Gastroesophageal sphincter (tissue), 4 donors: ENCODE data around the gene RREB1. TPM values are rescaled to one million over a fixed set of nuclear protein-coding genes. Genes with fewer than 3 reads are reported as not detected.

Experiments
- ATAC-seq: fragments of 150-250 bp; one replicate; pipeline ENCODE4 v1.9.1; 2016; ENCODE audit warnings: mild to moderate bottlenecking, moderate library complexity
- H3K27ac ChIP-seq, 4 donors: fragments of 200-600 bp; sonication (generic) in 3 of 4; 1 replicate in 3 of 4; 2 replicates in 1 of 4; pipeline ENCODE4 v1.5.1; 2016 to 2019
- H3K27me3 ChIP-seq: fragments of 200-600 bp; sonication (generic); one replicate; pipeline ENCODE4 v1.5.1; 2019
- H3K36me3 ChIP-seq, 2 donors: fragments of 200-600 bp; sonication (generic); one replicate each; pipeline ENCODE4 v1.5.1; 2019; ENCODE audit warnings: control low read depth in 1 of 2
- H3K4me1 ChIP-seq, 3 donors: fragments of 200-600 bp; sonication (generic); 1 replicate in 2 of 3; 2 replicates in 1 of 3; pipeline ENCODE4 v1.5.1; 2016 to 2019; ENCODE audit warnings: control low read depth in 2 of 3
- H3K4me3 ChIP-seq, 2 donors: fragments of 200-600 bp; sonication (generic); one replicate each; pipeline ENCODE4 v1.5.1; 2019; ENCODE audit warnings: mild to moderate bottlenecking in 1 of 2, moderate library complexity in 1 of 2
- H3K9me3 ChIP-seq, 3 donors: fragments of 200-600 bp; sonication (generic); one replicate each; pipeline ENCODE4 v1.5.1; 2017 to 2019; ENCODE audit warnings: control low read depth in 2 of 3
- CTCF ChIP-seq, 4 experiments: fragments of 200-600 bp in 2 of 4; fragments of 450-650 bp in 2 of 4; sonication (generic) in 1 of 4; IDR thresholded peaks; one replicate each; pipeline ENCODE4 v1.5.1; 2017 to 2019; ENCODE audit warnings: antibody characterized with exemption in 4 of 4, mild to moderate bottlenecking in 2 of 4, moderate library complexity in 2 of 4
- EP300 ChIP-seq: sonication (generic); formaldehyde crosslinking; IDR thresholded peaks from one replicate; pipeline ENCODE4 v1.6.1; 2017; ENCODE audit warnings: antibody characterized with exemption, mild to moderate bottlenecking
- POLR2A ChIP-seq, 2 donors: fragments of 450-650 bp; IDR thresholded peaks; one replicate each; pipeline ENCODE4 v1.6.1; 2017; ENCODE audit warnings: antibody characterized with exemption in 2 of 2, mild to moderate bottlenecking in 2 of 2, moderate library complexity in 1 of 2
- POLR2AphosphoS5 ChIP-seq: sonication (generic); formaldehyde crosslinking; IDR thresholded peaks from one replicate; pipeline ENCODE4 v1.6.1; 2017; ENCODE audit warnings: antibody characterized with exemption
- WGBS, 2 donors: methylation state at CpG; one replicate each; pipeline ENCODE4 v1.1.5; 2018; ENCODE audit warnings: low coverage in 1 of 2; 5-methylcytosine and 5-hydroxymethylcytosine counted together
- total RNA-seq, 4 donors: library from RNA; depleted of rRNA; stranded (reverse); fragments of >200 nt; gene quantifications; one replicate each; pipeline ENCODE4 v1.1.0, GENCODE V29; 2016

The RREB1 gene
- total RNA-seq, 4 donors from 2014 or later, result 20.3 to 40.8 (median 28.1) TPM

DNA sequence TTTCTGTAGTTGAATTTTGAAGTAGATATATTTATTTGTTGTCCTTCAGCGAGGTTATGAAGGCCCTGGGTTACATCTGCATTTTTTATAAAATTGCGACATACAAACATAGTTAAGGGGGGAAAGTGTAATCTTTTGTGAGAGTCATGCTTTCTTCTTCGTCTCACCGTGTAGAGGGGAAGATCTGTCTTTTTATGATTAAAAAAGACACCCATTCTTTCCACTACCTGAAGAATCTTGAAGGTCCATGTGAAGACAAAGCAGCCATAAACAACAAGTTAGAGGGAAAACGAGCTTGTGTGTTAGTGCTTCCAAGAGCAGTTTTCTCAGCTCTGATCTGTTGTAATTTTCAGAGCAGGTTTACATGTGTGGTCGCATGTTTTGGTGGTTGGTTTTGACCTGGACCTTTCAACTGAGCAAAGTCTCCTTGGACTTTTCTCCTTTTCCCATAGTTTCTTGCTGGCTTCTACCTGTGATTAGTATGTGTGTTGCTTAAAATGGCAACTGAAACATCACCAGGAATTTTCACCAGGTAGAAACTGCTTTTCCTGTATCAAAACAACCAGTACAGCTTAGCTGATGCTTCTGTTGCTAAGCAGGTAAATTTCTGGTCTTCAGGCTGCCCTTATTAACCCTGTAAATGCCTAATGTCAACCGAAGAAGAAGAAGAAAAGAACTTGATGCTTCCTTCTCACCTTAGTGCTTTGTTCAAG lies 37.3 kb downstream of the RREB1 start:
- Histone ChIP-seq H3K4me1 (peaks cover 23 to 91% (median 38%) of the 10 kb centered on the region in 3 donors), H3K9me3 (no peaks in the 10 kb centered on the region), H3K27me3 (no peaks in the 10 kb centered on the region), H3K36me3 (no peaks in the 10 kb centered on the region), H3K27ac (peak overlapping the region; percentile 55 to 97 (median 92)), H3K4me3 (no peak overlapping the region)
- 41 to 67% methylated on average over 6 to 7 of the region's 7 CpGs for WGBS, 2 donors
- no peak for TF ChIP-seq POLR2A (IDR thresholded peaks at IDR 0.05)
- no peak for TF ChIP-seq EP300
- TF ChIP-seq CTCF (IDR thresholded peaks at IDR 0.05), result no peak
- TF ChIP-seq POLR2AphosphoS5, result no peak
- no peak for ATAC-seq

DNA sequence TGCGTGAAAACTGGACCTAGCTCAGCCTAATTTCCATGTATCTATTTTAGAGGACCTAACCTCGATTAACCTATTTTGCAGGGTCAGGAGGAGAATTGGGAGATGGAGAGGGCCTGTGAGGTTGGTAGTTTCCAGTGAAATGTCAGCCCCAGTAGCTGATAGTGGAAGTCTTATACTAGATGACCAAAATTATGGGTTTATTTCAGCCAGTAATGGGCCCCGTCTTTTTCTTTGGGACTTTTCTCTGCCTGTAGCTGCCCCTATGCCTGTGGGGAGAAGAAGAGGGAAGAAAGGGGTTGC lies 37.8 kb downstream of the RREB1 start:
- Histone ChIP-seq H3K9me3 (no peaks in the 10 kb centered on the region), H3K27ac (peak overlapping the region; percentile 55 to 97 (median 92)), H3K4me3 (no peak overlapping the region), H3K4me1 (peaks cover 23 to 87% (median 40%) of the 10 kb centered on the region in 3 donors), H3K27me3 (no peaks in the 10 kb centered on the region), H3K36me3 (no peaks in the 10 kb centered on the region)
- ATAC-seq, result no peak
- 67 to 71% methylated on average over 3 of the region's 3 CpGs for WGBS, 2 donors
- no peak for TF ChIP-seq EP300
- no peak for TF ChIP-seq POLR2A (IDR thresholded peaks at IDR 0.05)
- TF ChIP-seq CTCF (IDR thresholded peaks at IDR 0.05), result no peak
- TF ChIP-seq POLR2AphosphoS5, result no peak

DNA sequence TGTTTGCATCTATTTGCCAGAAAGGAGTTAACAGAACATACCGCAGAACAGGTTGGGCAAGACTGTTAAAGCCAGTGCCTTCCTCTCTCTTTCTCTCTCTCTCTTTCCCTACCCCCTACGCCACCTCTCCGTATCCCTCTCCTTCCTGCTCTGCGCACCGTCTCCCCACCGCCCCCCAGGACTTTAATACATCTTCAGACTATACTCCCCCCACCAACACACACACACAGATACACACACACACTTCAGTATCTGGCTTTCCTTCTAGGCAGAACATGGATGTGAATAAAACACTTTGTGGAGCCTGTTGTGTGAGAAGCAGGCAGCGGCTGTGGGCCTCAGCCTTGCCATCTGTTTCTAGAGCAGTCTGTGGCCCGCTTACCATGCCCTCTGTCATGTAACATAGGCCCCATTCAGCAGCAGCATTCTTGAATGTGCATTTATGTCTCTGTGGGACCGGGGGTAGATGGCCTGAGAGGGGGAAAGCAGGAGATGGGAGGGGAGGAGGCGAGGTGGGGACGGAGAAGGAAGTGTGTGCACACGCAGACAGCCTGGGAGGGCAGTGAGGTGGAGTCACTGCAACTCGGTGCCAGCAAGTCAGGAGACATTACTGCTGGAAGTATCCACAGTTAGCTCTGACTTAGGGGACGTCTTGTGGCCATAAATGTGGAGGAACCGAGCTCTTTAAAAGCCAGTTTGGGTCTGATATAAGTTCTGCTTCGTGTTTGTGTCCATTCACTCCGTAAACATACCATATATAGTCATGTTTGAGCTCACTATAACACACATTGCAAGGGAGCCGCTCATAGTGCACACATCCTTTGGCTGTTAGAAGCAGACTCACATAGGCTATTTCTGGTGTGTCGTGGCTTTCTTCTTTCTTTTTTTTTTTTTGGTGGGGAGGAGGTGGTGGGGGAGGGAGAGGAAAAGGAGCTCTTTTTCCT lies 38.4 kb downstream of the RREB1 start:
- Histone ChIP-seq H3K36me3 (no peaks in the 10 kb centered on the region), H3K27me3 (no peaks in the 10 kb centered on the region), H3K27ac (peak overlapping the region; percentile 55 to 97 (median 92)), H3K4me3 (peak overlapping the region in 1 of 2 donors; percentile 4), H3K4me1 (peaks cover 23 to 91% (median 42%) of the 10 kb centered on the region in 3 donors), H3K9me3 (no peaks in the 10 kb centered on the region)
- no peak for TF ChIP-seq CTCF (IDR thresholded peaks at IDR 0.05)
- TF ChIP-seq POLR2A (IDR thresholded peaks at IDR 0.05), result no peak
- no peak for TF ChIP-seq EP300
- peak; percentile 16 for TF ChIP-seq POLR2AphosphoS5
- ATAC-seq, result peak; percentile 66
- WGBS, 2 donors, result 29 to 35% methylated on average over 13 to 18 of the region's 19 CpGs

DNA sequence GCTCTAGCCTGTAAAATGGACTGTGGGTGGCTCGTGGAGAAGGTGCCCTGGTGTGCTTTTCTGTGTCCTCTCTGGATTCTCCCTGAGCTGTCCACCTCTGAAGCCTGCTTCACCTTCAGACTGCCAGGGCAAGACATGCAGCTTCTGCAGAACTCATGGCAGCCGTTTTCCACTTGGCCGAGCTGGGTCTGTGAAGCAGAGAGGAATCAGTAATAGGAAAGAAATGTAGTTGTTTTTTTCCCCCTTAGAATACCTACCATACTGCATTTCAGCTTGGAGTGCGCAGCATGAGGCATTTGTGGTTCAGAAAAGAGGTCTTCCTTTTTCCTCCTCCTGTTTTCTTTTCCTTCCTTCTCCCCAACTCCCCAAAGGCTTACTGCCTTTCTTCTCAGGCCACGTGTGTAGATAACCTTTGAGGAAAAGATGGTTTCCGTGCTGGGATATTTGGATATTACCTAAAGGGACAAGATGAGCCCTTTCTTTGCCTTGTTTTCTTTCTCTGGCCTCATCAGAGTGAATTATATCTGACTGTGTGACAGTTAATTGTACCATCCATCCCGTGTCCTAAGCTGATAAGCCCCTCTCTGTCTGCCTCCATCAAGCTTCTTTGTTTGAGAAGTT lies 39.4 kb downstream of the RREB1 start:
- Histone ChIP-seq H3K9me3 (no peaks in the 10 kb centered on the region), H3K36me3 (no peaks in the 10 kb centered on the region), H3K27me3 (no peaks in the 10 kb centered on the region), H3K27ac (peak overlapping the region; percentile 55 to 97 (median 92)), H3K4me1 (peaks cover 21 to 91% (median 44%) of the 10 kb centered on the region in 3 donors), H3K4me3 (no peak overlapping the region)
- no peak for ATAC-seq
- 35 to 43% methylated on average over 4 to 7 of the region's 7 CpGs for WGBS, 2 donors
- no peak for TF ChIP-seq POLR2A (IDR thresholded peaks at IDR 0.05)
- no peak for TF ChIP-seq EP300
- no peak for TF ChIP-seq POLR2AphosphoS5
- no peak for TF ChIP-seq CTCF (IDR thresholded peaks at IDR 0.05)
